Central memory CD8-positive, alpha-beta T cell (primary cell): ENCODE measurements around the gene HOXD13.

Experiments
- ATAC-seq: fragments of 150-1000 bp; cut with Tn5 transposase; replicated peaks from 2 replicates; pipeline ENCODE4 v1.10.0; 2022; ENCODE audit warnings: mild to moderate bottlenecking, moderate FRiP score, moderate number of reproducible peaks; ENCODE audit not compliant: poor library complexity, severe bottlenecking; ENCODE audit errors: extremely low read depth
- DNase-seq, 2 donors: peaks; one replicate each; pipeline ENCODE4 v3.0.0; 2021; ENCODE audit warnings: low spot score in 2 of 2
- H3K27ac Mint-ChIP-seq: one replicate; pipeline ENCODE4 v1.8.0; 2022; ENCODE audit warnings: low read depth, mild to moderate bottlenecking, moderate library complexity, mixed read lengths
- H3K27me3 Mint-ChIP-seq: one replicate; pipeline ENCODE4 v1.8.0; 2022; ENCODE audit warnings: mixed read lengths
- H3K36me3 Mint-ChIP-seq: one replicate; pipeline ENCODE4 v1.8.0; 2022; ENCODE audit warnings: mild to moderate bottlenecking, moderate library complexity, mixed read lengths; ENCODE audit not compliant: insufficient read depth
- H3K4me1 Mint-ChIP-seq: one replicate; pipeline ENCODE4 v1.8.0; 2022; ENCODE audit warnings: mixed read lengths
- H3K4me3 Mint-ChIP-seq: one replicate; pipeline ENCODE4 v1.8.0; 2022; ENCODE audit warnings: mild to moderate bottlenecking, moderate library complexity, mixed read lengths
- H3K9me3 Mint-ChIP-seq: one replicate; pipeline ENCODE4 v1.8.0; 2022; ENCODE audit warnings: mixed read lengths

HOXD13 gene

DNA sequence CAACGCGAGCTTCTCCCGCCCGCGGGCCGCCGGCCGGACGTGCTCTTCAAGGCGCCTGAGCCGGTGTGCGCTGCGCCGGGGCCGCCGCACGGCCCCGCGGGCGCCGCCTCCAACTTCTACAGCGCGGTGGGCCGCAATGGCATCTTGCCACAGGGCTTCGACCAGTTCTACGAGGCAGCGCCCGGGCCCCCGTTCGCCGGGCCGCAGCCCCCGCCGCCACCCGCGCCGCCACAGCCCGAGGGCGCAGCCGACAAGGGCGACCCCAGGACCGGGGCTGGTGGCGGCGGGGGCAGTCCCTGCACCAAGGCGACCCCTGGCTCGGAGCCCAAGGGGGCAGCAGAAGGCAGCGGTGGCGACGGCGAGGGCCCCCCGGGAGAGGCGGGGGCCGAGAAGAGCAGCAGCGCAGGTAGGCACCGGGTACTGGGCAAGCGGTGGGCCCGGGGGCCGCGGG lies 15.2 kb downstream of the HOXD13 start:
- Mint-ChIP-seq H3K27me3 (peaks cover 86% of the 10 kb centered on the region), H3K4me3 (no peak overlapping the region), H3K9me3 (peaks cover 6% of the 10 kb centered on the region), H3K36me3 (peaks cover 29% of the 10 kb centered on the region), H3K4me1 (peaks cover 13% of the 10 kb centered on the region), H3K27ac (no peak overlapping the region)
- DNase-seq, result no peak
- ATAC-seq, result no peak

- Mint-ChIP-seq H3K4me3 (peak overlapping the region; percentile 23), H3K27ac (peak overlapping the region; percentile 32)
These were observed 16.8 kb downstream of the HOXD13 start for GRCh38 chr2:176109192-176109901.

GRCh38 chr2:176109946-176110345 lies 17.4 kb downstream of the HOXD13 start:
- Mint-ChIP-seq H3K27ac (no peak overlapping the region), H3K36me3 (peaks cover 27% of the 10 kb centered on the region), H3K27me3 (peaks cover 85% of the 10 kb centered on the region), H3K4me1 (peaks cover 10% of the 10 kb centered on the region), H3K4me3 (no peak overlapping the region), H3K9me3 (peaks cover 6% of the 10 kb centered on the region)
- ATAC-seq (no peak), DNase-seq (no peak)

More at GRCh38 chr2:176109192-176109901, 16.8 kb downstream of the HOXD13 start:
- ATAC-seq (no peak), DNase-seq (no peak)
- H3K27me3 Mint-ChIP-seq, result peaks cover 86% of the 10 kb centered on the region
- peaks cover 28% of the 10 kb centered on the region for H3K36me3 Mint-ChIP-seq
- H3K4me1 Mint-ChIP-seq, result peaks cover 13% of the 10 kb centered on the region
- H3K9me3 Mint-ChIP-seq, result peaks cover 6% of the 10 kb centered on the region

- no peak overlapping the region for H3K4me3 Mint-ChIP-seq
- peaks cover 26% of the 10 kb centered on the region for H3K36me3 Mint-ChIP-seq
- peaks cover 6% of the 10 kb centered on the region for H3K9me3 Mint-ChIP-seq
- DNase-seq, result no peak
- H3K27me3 Mint-ChIP-seq, result peaks cover 81% of the 10 kb centered on the region
- H3K27ac Mint-ChIP-seq, result no peak overlapping the region
- ATAC-seq, result no peak
- peaks cover 8% of the 10 kb centered on the region for H3K4me1 Mint-ChIP-seq
These were observed 18.1 kb downstream of the HOXD13 start for GRCh38 chr2:176110415-176111308.

DNA sequence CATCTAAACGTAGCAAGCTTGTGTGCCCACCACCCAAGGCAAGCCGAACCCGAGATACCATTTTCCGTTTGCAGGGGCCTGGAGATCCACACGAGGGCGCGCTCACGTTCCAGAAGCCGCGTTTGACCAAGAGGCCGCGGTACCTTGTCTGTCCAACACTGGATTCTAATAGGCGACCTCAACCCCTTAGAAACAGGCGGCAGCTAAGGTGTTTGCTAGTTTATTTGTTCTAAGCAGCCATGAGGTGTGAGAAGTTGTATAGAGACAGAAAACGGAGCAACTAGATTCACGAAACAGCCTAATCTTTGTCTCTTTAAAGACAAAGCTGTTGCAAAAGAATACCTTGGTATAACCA lies 18.8 kb downstream of the HOXD13 start:
- Mint-ChIP-seq H3K27ac (no peak overlapping the region), H3K36me3 (peaks cover 20% of the 10 kb centered on the region), H3K27me3 (peaks cover 81% of the 10 kb centered on the region), H3K4me3 (no peak overlapping the region), H3K4me1 (peaks cover 3% of the 10 kb centered on the region), H3K9me3 (peaks cover 1% of the 10 kb centered on the region)
- no peak for DNase-seq
- no peak for ATAC-seq

- ATAC-seq (no peak), DNase-seq (no peak)
- Mint-ChIP-seq H3K4me3 (no peak overlapping the region), H3K9me3 (no peaks in the 10 kb centered on the region), H3K4me1 (no peaks in the 10 kb centered on the region), H3K36me3 (peaks cover 20% of the 10 kb centered on the region), H3K27me3 (peaks cover 82% of the 10 kb centered on the region), H3K27ac (no peak overlapping the region)
These were observed 19.4 kb downstream of the HOXD13 start for GRCh38 chr2:176111846-176112374.

DNA sequence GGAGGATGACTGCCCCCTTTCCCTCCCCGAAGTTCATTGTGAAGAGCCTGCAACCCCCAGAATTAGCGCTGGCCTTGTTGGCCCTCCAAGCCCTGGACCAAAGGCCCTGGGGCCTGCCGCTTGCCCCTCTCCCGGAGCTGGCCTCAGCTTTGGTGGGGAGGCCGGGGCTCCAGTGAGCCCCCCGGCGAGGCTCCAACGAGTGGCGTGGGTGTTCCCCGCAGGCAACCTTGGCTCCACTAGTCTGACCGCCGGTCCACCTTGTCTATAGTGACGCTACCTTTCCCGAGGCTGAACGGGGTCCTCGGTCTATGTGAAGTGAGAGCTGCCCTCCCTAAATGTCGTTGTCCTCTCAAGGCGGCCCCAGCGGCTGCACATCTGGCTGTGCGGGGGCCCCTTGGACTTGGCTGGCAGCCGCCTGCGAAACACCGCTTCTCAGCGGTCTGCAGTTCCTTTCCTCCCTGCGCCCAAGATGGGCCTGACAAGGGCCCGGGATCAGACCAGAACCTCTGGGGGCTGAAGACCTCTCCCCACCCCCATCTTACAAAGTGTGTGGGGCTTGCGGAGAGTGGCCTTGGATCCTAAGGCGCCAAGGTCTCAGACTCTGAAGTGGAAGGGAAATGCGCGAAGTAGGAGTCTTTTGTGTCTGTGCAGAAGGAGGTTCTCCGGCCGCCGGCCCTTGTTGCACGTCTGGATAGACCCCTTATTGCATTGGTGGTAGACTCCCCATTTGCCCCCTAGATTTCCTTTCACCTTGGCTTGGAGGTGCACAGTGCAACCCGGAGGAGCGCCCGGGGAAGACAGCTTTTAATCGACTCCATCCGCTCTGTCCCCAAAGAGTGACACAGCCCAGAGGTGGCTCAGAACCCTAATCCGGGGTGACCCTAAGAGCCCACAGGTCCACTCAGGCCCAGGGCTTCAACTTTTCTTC lies 20.1 kb downstream of the HOXD13 start:
- H3K36me3 Mint-ChIP-seq, result peaks cover 22% of the 10 kb centered on the region
- ATAC-seq (no peak), DNase-seq (no peak)
- H3K4me1 Mint-ChIP-seq, result no peaks in the 10 kb centered on the region
- peaks cover 89% of the 10 kb centered on the region for H3K27me3 Mint-ChIP-seq
- no peak overlapping the region for H3K27ac Mint-ChIP-seq
- no peak overlapping the region for H3K4me3 Mint-ChIP-seq
- H3K9me3 Mint-ChIP-seq, result no peaks in the 10 kb centered on the region

DNA sequence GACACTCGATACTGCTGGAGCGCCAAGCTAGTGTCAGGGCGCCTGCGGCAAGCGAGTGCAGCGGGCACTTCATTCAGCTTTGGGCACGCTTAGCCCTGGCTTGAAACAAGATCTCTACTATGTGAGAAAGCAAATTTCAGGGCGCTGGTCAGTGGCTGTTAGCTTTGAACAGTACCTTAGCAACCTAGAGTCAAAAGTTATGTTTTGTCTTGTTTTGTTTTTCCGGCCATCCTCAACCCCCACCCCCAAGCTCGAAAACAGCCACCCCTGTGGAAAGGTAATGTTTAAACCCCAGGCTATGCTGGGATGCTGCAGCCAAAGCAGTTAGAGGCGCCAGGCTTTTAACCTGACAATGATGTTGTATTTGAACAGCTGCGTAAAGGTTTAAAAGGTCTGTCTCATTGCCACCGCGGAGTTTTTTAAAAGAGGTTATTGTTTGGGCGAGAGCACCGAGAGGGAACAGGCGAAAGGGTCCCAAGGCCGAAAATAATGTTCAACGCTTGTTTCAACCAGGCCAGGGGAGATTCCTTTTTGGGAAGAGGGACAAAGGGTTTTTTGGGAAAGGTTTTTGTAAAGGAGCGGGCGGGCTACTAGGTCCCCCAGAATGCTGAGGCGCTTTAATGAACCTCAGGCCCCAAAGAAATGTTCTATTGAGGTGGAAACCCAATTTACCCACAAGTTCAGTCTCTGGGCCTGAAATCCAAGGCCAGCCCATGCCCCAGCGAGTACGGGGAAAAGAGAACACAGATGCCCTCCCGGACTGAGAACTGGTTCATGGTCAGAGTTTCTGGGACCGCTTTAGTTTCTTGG lies 21.8 kb downstream of the HOXD13 start:
- Mint-ChIP-seq H3K36me3 (peaks cover 21% of the 10 kb centered on the region), H3K27ac (no peak overlapping the region), H3K4me1 (peaks cover 16% of the 10 kb centered on the region), H3K4me3 (no peak overlapping the region), H3K27me3 (peaks cover 96% of the 10 kb centered on the region), H3K9me3 (no peaks in the 10 kb centered on the region)
- DNase-seq (no peak), ATAC-seq (no peak)

DNA sequence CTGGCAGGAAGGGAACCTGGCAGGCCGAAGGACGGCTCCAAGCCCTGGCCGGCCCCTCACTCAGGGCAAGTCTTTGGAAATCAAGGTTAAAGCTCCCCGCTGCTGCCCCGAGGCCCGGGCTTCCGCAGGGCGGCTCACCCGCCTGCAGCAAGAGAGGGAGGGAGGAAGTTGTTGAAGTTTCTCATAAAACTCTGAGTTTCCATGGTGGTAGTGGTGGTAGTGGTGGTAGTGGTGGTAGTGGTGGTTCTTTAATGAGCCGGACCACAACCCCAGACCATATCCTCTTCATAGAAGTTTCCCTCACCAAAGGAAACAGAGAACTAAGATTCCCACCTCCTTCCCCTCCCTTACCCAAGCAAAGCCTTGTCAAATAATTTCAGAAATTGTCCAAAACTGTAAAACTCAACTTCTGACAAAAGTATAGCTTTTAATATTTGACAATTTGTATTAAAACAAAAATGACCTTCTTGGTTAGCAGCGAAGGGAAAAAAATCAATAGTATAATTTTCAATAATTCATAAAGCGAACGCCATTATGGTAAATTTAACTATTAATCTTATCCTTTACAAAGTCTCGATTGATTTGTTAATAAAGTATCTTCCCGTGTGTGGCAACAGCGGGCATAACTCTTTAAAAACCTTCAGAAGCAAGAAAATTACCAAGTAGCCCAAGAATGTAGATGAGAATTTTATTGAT lies 22.6 kb downstream of the HOXD13 start:
- no peak overlapping the region for H3K4me3 Mint-ChIP-seq
- DNase-seq (no peak), ATAC-seq (no peak)
- H3K4me1 Mint-ChIP-seq, result peaks cover 16% of the 10 kb centered on the region
- H3K36me3 Mint-ChIP-seq, result peaks cover 19% of the 10 kb centered on the region
- no peaks in the 10 kb centered on the region for H3K9me3 Mint-ChIP-seq
- no peak overlapping the region for H3K27ac Mint-ChIP-seq
- H3K27me3 Mint-ChIP-seq, result peaks cover 96% of the 10 kb centered on the region

- Mint-ChIP-seq H3K27me3 (peaks cover 96% of the 10 kb centered on the region), H3K4me1 (peaks cover 16% of the 10 kb centered on the region), H3K27ac (peak within 1 kb of the TSS; percentile 21), H3K4me3 (no peak within 1 kb of the TSS), H3K36me3 (peaks cover 22% of the 10 kb centered on the region), H3K9me3 (no peaks in the 10 kb centered on the region)
- ATAC-seq, result no peak
- no peak for DNase-seq
These were observed 23.6 kb downstream of the HOXD13 start, which contains the start of gene HOXD10 for GRCh38 chr2:176115883-176116813. Gene HOXD10 (plus strand): TSS chr2:176116778. CDS start chr2:176116834, 56 bp downstream.
